HepG2 (cell line): ENCODE data around the gene METTL27. TPM values are rescaled to one million over a fixed set of nuclear protein-coding genes. Genes with fewer than 3 reads are reported as not detected.
A peak's percentile ranks its signal among the peaks of the same experiment; 100 is the strongest.

Experiments used
- BORCS8-MEF2B ChIP-seq: sonication (generic); formaldehyde crosslinking; IDR thresholded peaks from 2 replicates; pipeline ENCODE4 v1.8.0; 2022; ENCODE audit warnings: mild to moderate bottlenecking, missing genetic modification reagents
- CENPBD1 ChIP-seq: sonication (generic); formaldehyde crosslinking; IDR thresholded peaks from 2 replicates; pipeline ENCODE4 v1.8.0; 2022; ENCODE audit warnings: missing genetic modification reagents, low read depth, mild to moderate bottlenecking, borderline replicate concordance
- CREM ChIP-seq, 2 experiments: sonication (generic) in 1 of 2; formaldehyde crosslinking in 1 of 2; IDR thresholded peaks; 2 replicates each; pipeline versions ENCODE4 v1.4.0 to v1.6.1; 2016 to 2020; ENCODE audit warnings: antibody characterized with exemption in 1 of 2, mild to moderate bottlenecking in 1 of 2, missing genetic modification reagents in 1 of 2
- DMTF1 ChIP-seq: sonication (generic); formaldehyde crosslinking; IDR thresholded peaks from 2 replicates; pipeline ENCODE4 v1.4.0; 2020; ENCODE audit warnings: mild to moderate bottlenecking, missing genetic modification reagents
- FOXA1 ChIP-seq, 2 experiments: fragments of 450-650 bp in 1 of 2; sonication (generic) in 1 of 2; formaldehyde crosslinking in 1 of 2; IDR thresholded peaks; 2 replicates each; pipeline versions ENCODE4 v1.4.0 to v1.6.1; 2016 to 2020; ENCODE audit warnings: missing genetic modification reagents in 1 of 2
- HMG20B ChIP-seq: conservative IDR thresholded peaks from 2 replicates; pipeline ENCODE4 v1.6.1; 2016; ENCODE audit warnings: missing genetic modification reagents, missing compliant biosample characterization
- MTA3 ChIP-seq: sonication (generic); formaldehyde crosslinking; IDR thresholded peaks from 2 replicates; pipeline ENCODE4 v1.4.0; 2020; ENCODE audit warnings: missing genetic modification reagents
- PRPF4 ChIP-seq: fragments of 200-400 bp; formaldehyde crosslinking; IDR thresholded peaks from 2 replicates; pipeline ENCODE4 v1.6.1; 2016; ENCODE audit warnings: low read length, low read depth; ENCODE audit not compliant: poor library complexity, severe bottlenecking
- RBM22 ChIP-seq: fragments of 200-400 bp; formaldehyde crosslinking; optimal IDR thresholded peaks from 2 replicates; pipeline ENCODE3; 2017; ENCODE audit warnings: mild to moderate bottlenecking, low read length, moderate library complexity
- SNAPC2 ChIP-seq: sonication (generic); formaldehyde crosslinking; IDR thresholded peaks from 2 replicates; pipeline ENCODE4 v1.8.1; 2022; ENCODE audit warnings: mild to moderate bottlenecking, missing genetic modification reagents
- SOX6 ChIP-seq, 2 experiments: fragments of 450-650 bp in 1 of 2; sonication (generic) in 1 of 2; formaldehyde crosslinking in 1 of 2; IDR thresholded peaks; 2 replicates each; pipeline versions ENCODE4 v1.4.0 to v1.6.1; 2017 to 2020; ENCODE audit warnings: antibody characterized with exemption in 1 of 2, mild to moderate bottlenecking in 1 of 2, missing genetic modification reagents in 1 of 2
- TFE3 ChIP-seq: IDR thresholded peaks from 2 replicates; pipeline ENCODE4 v1.6.1; 2016
- TP53 ChIP-seq: sonication (generic); formaldehyde crosslinking; conservative IDR thresholded peaks from 2 replicates; pipeline ENCODE4 v1.4.0; 2020; ENCODE audit warnings: missing genetic modification reagents
- UBTF ChIP-seq: sonication (generic); formaldehyde crosslinking; IDR thresholded peaks from 2 replicates; pipeline ENCODE4 v1.4.0; 2020; ENCODE audit warnings: mild to moderate bottlenecking, missing genetic modification reagents
- ZBTB8A ChIP-seq: sonication (generic); formaldehyde crosslinking; IDR thresholded peaks from 2 replicates; pipeline ENCODE4 v1.4.0; 2020; ENCODE audit warnings: mild to moderate bottlenecking, low read depth, missing genetic modification reagents, borderline replicate concordance
- ZNF124 ChIP-seq: sonication (generic); formaldehyde crosslinking; IDR thresholded peaks from 2 replicates; pipeline ENCODE4 v1.4.0; 2020; ENCODE audit warnings: missing genetic modification reagents
- ZNF333 ChIP-seq: sonication (generic); formaldehyde crosslinking; IDR thresholded peaks from 2 replicates; pipeline ENCODE4 v1.4.0; 2020; ENCODE audit warnings: mild to moderate bottlenecking, missing genetic modification reagents, borderline replicate concordance
- ZNF350 ChIP-seq: sonication (generic); formaldehyde crosslinking; IDR thresholded peaks from 2 replicates; pipeline ENCODE4 v1.4.0; 2020; ENCODE audit warnings: mild to moderate bottlenecking, low read depth, missing genetic modification reagents, borderline replicate concordance
- ZNF552 ChIP-seq: sonication (generic); formaldehyde crosslinking; IDR thresholded peaks from 2 replicates; pipeline ENCODE4 v1.9.0; 2022; ENCODE audit warnings: missing genetic modification reagents, mild to moderate bottlenecking, borderline replicate concordance
- ZNF577 ChIP-seq: sonication (generic); formaldehyde crosslinking; IDR thresholded peaks from 2 replicates; pipeline ENCODE4 v1.4.0; 2020; ENCODE audit warnings: mild to moderate bottlenecking, low read depth, missing genetic modification reagents, borderline replicate concordance
- ZNF670 ChIP-seq: sonication (generic); formaldehyde crosslinking; IDR thresholded peaks from 2 replicates; pipeline ENCODE4 v1.8.0; 2022; ENCODE audit warnings: mild to moderate bottlenecking, missing genetic modification reagents, borderline replicate concordance
- ZNF816 ChIP-seq: sonication (generic); formaldehyde crosslinking; IDR thresholded peaks from 2 replicates; pipeline ENCODE4 v1.8.0; 2022; ENCODE audit warnings: missing genetic modification reagents, mild to moderate bottlenecking, borderline replicate concordance
- ZSCAN25 ChIP-seq: sonication (generic); formaldehyde crosslinking; IDR thresholded peaks from 2 replicates; pipeline ENCODE4 v1.8.0; 2022; ENCODE audit warnings: mild to moderate bottlenecking, missing genetic modification reagents
- ZSCAN9 ChIP-seq: IDR thresholded peaks from 2 replicates; pipeline ENCODE4 v1.6.1; 2016; ENCODE audit warnings: borderline replicate concordance
- polyA plus RNA-seq, 8 experiments: library from polyadenylated mRNA; depleted of rRNA in 3 of 8; stranded (reverse) in 7 of 8; unstranded in 1 of 8; fragments of >200 nt; fragmentation: Illumina TruSeq in 4 of 8; extraction: Trizol in 4 of 8; gene quantifications; 2 replicates each; pipeline versions ENCODE4 v1.2.1 to v1.2.3, GENCODE V29; 2011 to 2016; ENCODE audit warnings: low read depth in 4 of 8, missing spikeins in 1 of 8, mixed read lengths in 1 of 8; ENCODE audit not compliant: insufficient read depth in 1 of 8
- total RNA-seq, 5 experiments: library from RNA; depleted of rRNA; stranded (reverse); fragments of >200 nt; fragmentation: Illumina TruSeq; extraction: Trizol; gene quantifications; 2 replicates each; pipeline ENCODE4 v1.2.3, GENCODE V29; 2016; ENCODE audit warnings: low read depth in 1 of 5

Gene METTL27
- total and polyA plus RNA-seq, 2 of the 13 experiments (the other 11 are each of a cell fraction or from before 2014, with no cell fraction given) = 2.0 to 3.0 TPM

GRCh38 chr7:73870041-73870492 lies 27.8 kb upstream of the METTL27 start (continued):
- no peak for TF ChIP-seq DMTF1 (CRISPR knock-in tag)
- TF ChIP-seq RBM22 = no peak
- TF ChIP-seq CENPBD1 (CRISPR knock-in tag) = no peak
- TF ChIP-seq ZSCAN9 (CRISPR knock-in tag) = no peak
- peak; percentile 36; the same call in 1 of the 2 replicates for TF ChIP-seq BORCS8-MEF2B
- TF ChIP-seq PRPF4 = no peak
- TF ChIP-seq FOXA1 (IDR thresholded peaks at IDR 0.05) = no peak
- TF ChIP-seq FOXA1 (CRISPR knock-in tag; IDR thresholded peaks at IDR 0.05) = no peak
- 0 out of 2 replicates have a peak, but pooled peaks have one; percentile 55 for TF ChIP-seq ZNF124 (CRISPR knock-in tag)
- 0 out of 2 replicates have a peak, but pooled peaks have one; percentile 29 for TF ChIP-seq ZSCAN25 (CRISPR knock-in tag)
- 0 out of 2 replicates have a peak, but pooled peaks have one; percentile 21 for TF ChIP-seq TFE3 (CRISPR knock-in tag)
- TF ChIP-seq SNAPC2 (CRISPR knock-in tag) = 0 out of 2 replicates have a peak, but pooled peaks have one; percentile 38
- peak; percentile 70 for TF ChIP-seq ZNF350
- no peak for TF ChIP-seq ZNF552 (CRISPR knock-in tag)
- no peak for TF ChIP-seq TP53
- no peak for TF ChIP-seq ZNF577 (CRISPR knock-in tag)
- no peak for TF ChIP-seq CREM (IDR thresholded peaks at IDR 0.05)
- no peak for TF ChIP-seq CREM (CRISPR knock-in tag; IDR thresholded peaks at IDR 0.05)
- TF ChIP-seq UBTF (CRISPR knock-in tag) = no peak
- no peak for TF ChIP-seq SOX6 (IDR thresholded peaks at IDR 0.05)
- TF ChIP-seq SOX6 (CRISPR knock-in tag; IDR thresholded peaks at IDR 0.05) = peak; percentile 75
- TF ChIP-seq ZNF670 (CRISPR knock-in tag) = peak; percentile 36; the same call in 1 of the 2 replicates
- no peak for TF ChIP-seq ZNF333 (CRISPR knock-in tag)
- no peak for TF ChIP-seq MTA3
- TF ChIP-seq HMG20B = peak; percentile 50; the same call in 1 of the 2 replicates
- TF ChIP-seq ZBTB8A (CRISPR knock-in tag) = no peak
- no peak for TF ChIP-seq ZNF816 (CRISPR knock-in tag)
